ENCODE measurements around the gene FGFR4.

- TF ChIP-seq CTCF (IDR thresholded peaks at IDR 0.05): no peak
- TF ChIP-seq POLR2A (IDR thresholded peaks at IDR 0.05): no peak
Observed at GRCh38 chr5:177134697-177135225, 48.0 kb downstream of the FGFR4 start.
